Panc1 (cell line): Measurements from ENCODE around the gene PRKCB. TPM values are rescaled to one million over a fixed set of nuclear protein-coding genes. Genes with fewer than 3 reads are reported as not detected.

Experiments used
- ATAC-seq: fragments of 200-7000 bp; cut with Tn5 transposase; 2 replicates; pipeline ENCODE4 v1.9.1; 2020; ENCODE audit warnings: mild to moderate bottlenecking, moderate library complexity
- BruUV-seq: library from RNA; stranded (reverse); fragments of 400-500 nt; replicated peaks from 2 replicates; lab custom pipeline; 2021; lab: Mats Ljungman, UMichigan
- CTCF ChIA-PET: fragments of 300-600 bp; sonication (Branson Sonifier 250); formaldehyde crosslinking; loops from one replicate; lab custom pipeline; 2022; ENCODE audit warnings: antibody characterized with exemption; lab: Charles Lee
- POLR2A ChIA-PET: fragments of 300-600 bp; sonication (Branson Sonifier 250); formaldehyde crosslinking; loops from one replicate; lab custom pipeline; 2022; ENCODE audit warnings: antibody characterized with exemption; lab: Charles Lee
- DNase-seq: peaks from one replicate; pipeline ENCODE4 v3.0.0-alpha.2; 2010; ENCODE audit warnings: low read depth, low spot score
- H3K27ac ChIP-seq: 2 replicates; pipeline ENCODE4 v1.5.1; 2011; ENCODE audit warnings: mild to moderate bottlenecking, low read length, inconsistent platforms
- H3K27me3 ChIP-seq: fragments of 200-500 bp; sonication (Bioruptor generic); 2 replicates; pipeline ENCODE4 v1.6.0; 2014; ENCODE audit warnings: low read length, inconsistent platforms; ENCODE audit not compliant: control insufficient read depth, insufficient read depth
- H3K36me3 ChIP-seq: fragments of 200-500 bp; sonication (Bioruptor generic); 2 replicates; pipeline ENCODE4 v1.5.1; 2014; ENCODE audit warnings: inconsistent platforms, mild to moderate bottlenecking, low read length, moderate library complexity; ENCODE audit not compliant: control insufficient read depth, insufficient read depth
- H3K4me1 ChIP-seq: 2 replicates; pipeline ENCODE4 v1.5.1; 2011; ENCODE audit warnings: inconsistent platforms, mild to moderate bottlenecking, low read length, moderate library complexity; ENCODE audit not compliant: control insufficient read depth, insufficient read depth
- H3K4me3 ChIP-seq, 2 experiments: 2 replicates each; pipeline ENCODE4 v1.5.1; 2011 to 2012; ENCODE audit warnings: low read depth in 2 of 2, low read length in 2 of 2, mild to moderate bottlenecking in 2 of 2, inconsistent platforms in 1 of 2, moderate library complexity in 1 of 2
- H3K9me3 ChIP-seq: fragments of 200-500 bp; sonication (Bioruptor generic); 2 replicates; pipeline ENCODE4 v1.5.1; 2014; ENCODE audit warnings: low read depth, mild to moderate bottlenecking, inconsistent platforms, low read length, moderate library complexity; ENCODE audit not compliant: control insufficient read depth, insufficient read depth
- CTCF ChIP-seq: fragments of 450-650 bp; IDR thresholded peaks from 2 replicates; pipeline ENCODE4 v1.5.1; 2017; ENCODE audit warnings: mild to moderate bottlenecking
- POLR2AphosphoS5 ChIP-seq: IDR thresholded peaks from 2 replicates; pipeline ENCODE4 v1.6.1; 2012; ENCODE audit warnings: mild to moderate bottlenecking, low read depth, low read length, moderate library complexity
- REST ChIP-seq, 2 experiments: IDR thresholded peaks; 2 replicates each; pipeline ENCODE4 v1.6.1; 2011 to 2012; ENCODE audit warnings: low read depth in 2 of 2, control low read depth in 1 of 2, low read length in 1 of 2, mild to moderate bottlenecking in 1 of 2, moderate library complexity in 1 of 2; ENCODE audit not compliant: insufficient read depth in 1 of 2
- SIN3A ChIP-seq: IDR thresholded peaks from 2 replicates; pipeline ENCODE4 v1.6.1; 2012; ENCODE audit warnings: low read depth, mild to moderate bottlenecking, low read length, moderate library complexity, borderline replicate concordance; ENCODE audit not compliant: insufficient read depth
- TCF7L2 ChIP-seq: IDR thresholded peaks from 2 replicates; pipeline ENCODE4 v1.6.1; 2011; ENCODE audit warnings: mild to moderate bottlenecking, low read depth, low read length, inconsistent platforms
- in situ Hi-C: cut with HindIII; loops from 2 replicates; pipeline ENCODE4 v1.10.0; 2016; ENCODE audit warnings: low sequenced_read_pairs, low pct_unique_long_range_greater_than_20kb
- intact Hi-C: fragments of 100-400 bp; cut with micrococcal nuclease; formaldehyde crosslinking; loops from one replicate; pipeline ENCODE4 v1.10.0; 2022; ENCODE audit not compliant: unreplicated experiment
- total RNA-seq: library from RNA; stranded (reverse); gene quantifications from one replicate; pipeline ENCODE4 v1.2.1, GENCODE V29; 2021; ENCODE audit not compliant: unreplicated experiment

Gene PRKCB
- total RNA-seq, 1 experiment from 2014 or later, result 0.41 TPM

GRCh38 chr16:23857881-23858269 is 22.1 kb downstream of the PRKCB start:
- intact Hi-C loops (no loop called here), in situ Hi-C loops (no loop called here)
- Histone ChIP-seq H3K36me3 (no peaks in the 10 kb centered on the region), H3K4me3 (no peak overlapping the region), H3K27me3 (peaks cover 1% of the 10 kb centered on the region; the same call in 1 of the 2 replicates), H3K9me3 (no peaks in the 10 kb centered on the region), H3K27ac (no peak overlapping the region), H3K4me1 (no peaks in the 10 kb centered on the region)
- BruUV-seq, result no TSS peak
- DNase-seq, result no peak
- ATAC-seq, result no peak
- TF ChIP-seq SIN3A, result no peak
- TF ChIP-seq TCF7L2, result no peak
- no peak for TF ChIP-seq CTCF
- no peak for TF ChIP-seq REST (IDR thresholded peaks at IDR 0.05; ENCODE audit: insufficient read depth in 1 of 2, low read depth in 2 of 2, low read length in 1 of 2)
- TF ChIP-seq POLR2AphosphoS5, result no peak
- CTCF ChIA-PET, result no interaction called here
- POLR2A ChIA-PET, result no interaction called here

DNA sequence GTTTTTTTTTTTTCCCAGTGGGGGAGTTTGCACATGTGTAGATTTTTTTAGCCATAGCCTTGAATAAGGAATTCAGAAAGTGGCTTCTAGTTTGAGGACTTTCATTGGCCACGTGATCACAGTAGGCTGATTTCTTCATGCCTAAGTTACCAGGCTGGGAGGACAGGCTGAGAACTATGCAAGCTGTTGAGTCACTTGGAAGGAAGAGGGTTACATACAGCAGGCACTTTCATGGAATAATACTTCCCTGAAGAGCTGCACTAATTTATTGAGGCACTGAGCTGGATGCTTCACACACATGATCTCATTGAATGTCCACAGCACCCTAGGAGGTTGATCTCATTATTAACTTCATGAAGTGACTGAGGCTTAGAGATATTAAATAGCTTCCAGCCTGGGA is 22.8 kb downstream of the PRKCB start:
- ChIA-PET POLR2A (no interaction called here), CTCF (no interaction called here)
- Histone ChIP-seq H3K4me1 (no peaks in the 10 kb centered on the region), H3K27me3 (peaks cover under 1% of the 10 kb centered on the region; the same call in 1 of the 2 replicates), H3K27ac (no peak overlapping the region), H3K36me3 (no peaks in the 10 kb centered on the region), H3K4me3 (no peak overlapping the region), H3K9me3 (no peaks in the 10 kb centered on the region)
- no peak for TF ChIP-seq TCF7L2
- no peak for TF ChIP-seq CTCF
- TF ChIP-seq SIN3A, result no peak
- TF ChIP-seq POLR2AphosphoS5, result no peak
- no peak for TF ChIP-seq REST (IDR thresholded peaks at IDR 0.05; ENCODE audit: insufficient read depth in 1 of 2, low read depth in 2 of 2, low read length in 1 of 2)
- ATAC-seq (no peak), DNase-seq (no peak)
- no TSS peak for BruUV-seq
- in situ Hi-C loops, result no loop called here
- intact Hi-C loops, result no loop called here
